HEK293 (cell line): Measurements from ENCODE around the gene STK39.

Experiments used
- BCL11B ChIP-seq: fragments of 450-650 bp; formaldehyde crosslinking; IDR thresholded peaks from 2 replicates; pipeline ENCODE4 v1.5.1; 2016; ENCODE audit warnings: low read depth, missing biosample characterization, missing genetic modification characterization
- MZF1 ChIP-seq: fragments of 450-650 bp; formaldehyde crosslinking; IDR thresholded peaks from 2 replicates; pipeline ENCODE4 v1.5.1; 2017; ENCODE audit warnings: missing biosample characterization, missing genetic modification characterization, borderline replicate concordance
- OVOL3 ChIP-seq: fragments of 450-650 bp; formaldehyde crosslinking; IDR thresholded peaks from 2 replicates; pipeline ENCODE4 v1.5.1; 2016; ENCODE audit warnings: missing biosample characterization, missing genetic modification characterization
- REPIN1 ChIP-seq: fragments of 450-650 bp; formaldehyde crosslinking; IDR thresholded peaks from 2 replicates; pipeline ENCODE4 v1.5.1; 2017; ENCODE audit warnings: missing biosample characterization, missing genetic modification characterization, low read depth
- ZIC2 ChIP-seq: fragments of 450-650 bp; formaldehyde crosslinking; IDR thresholded peaks from 2 replicates; pipeline ENCODE4 v1.5.1; 2016; ENCODE audit warnings: missing biosample characterization, missing genetic modification characterization
- ZNF23 ChIP-seq: fragments of 450-650 bp; formaldehyde crosslinking; IDR thresholded peaks from 2 replicates; pipeline ENCODE4 v1.5.1; 2016; ENCODE audit warnings: missing biosample characterization, missing genetic modification characterization, borderline replicate concordance
- ZNF354C ChIP-seq: fragments of 450-650 bp; formaldehyde crosslinking; IDR thresholded peaks from 2 replicates; pipeline ENCODE4 v1.5.1; 2016; ENCODE audit warnings: missing biosample characterization, missing genetic modification characterization, low read depth, borderline replicate concordance
- ZNF37A ChIP-seq: fragments of 450-650 bp; IDR thresholded peaks from 2 replicates; pipeline ENCODE4 v1.5.1; 2018; ENCODE audit warnings: missing biosample characterization, missing genetic modification characterization
- ZNF404 ChIP-seq: fragments of 450-650 bp; formaldehyde crosslinking; IDR thresholded peaks from 2 replicates; pipeline ENCODE4 v1.5.1; 2017; ENCODE audit warnings: missing biosample characterization, missing genetic modification characterization
- ZNF530 ChIP-seq: fragments of 450-650 bp; formaldehyde crosslinking; IDR thresholded peaks from 2 replicates; pipeline ENCODE4 v1.5.1; 2016; ENCODE audit warnings: low read depth, missing biosample characterization, missing genetic modification characterization
- ZNF561 ChIP-seq: fragments of 450-650 bp; IDR thresholded peaks from 2 replicates; pipeline ENCODE4 v1.5.1; 2018; ENCODE audit warnings: missing biosample characterization, missing genetic modification characterization, borderline replicate concordance
- ZNF571 ChIP-seq: fragments of 450-650 bp; formaldehyde crosslinking; IDR thresholded peaks from 2 replicates; pipeline ENCODE4 v1.5.0; 2017; ENCODE audit warnings: missing biosample characterization, missing genetic modification characterization
- ZNF623 ChIP-seq: fragments of 450-650 bp; formaldehyde crosslinking; IDR thresholded peaks from 2 replicates; pipeline ENCODE4 v1.5.1; 2016; ENCODE audit warnings: missing biosample characterization, missing genetic modification characterization
- ZNF654 ChIP-seq: fragments of 450-650 bp; formaldehyde crosslinking; IDR thresholded peaks from 2 replicates; pipeline ENCODE4 v1.5.1; 2016; ENCODE audit warnings: low read depth, missing biosample characterization, missing genetic modification characterization
- ZNF660 ChIP-seq: fragments of 450-650 bp; IDR thresholded peaks from 2 replicates; pipeline ENCODE4 v1.5.1; 2018; ENCODE audit warnings: missing biosample characterization, mild to moderate bottlenecking, missing genetic modification characterization
- ZNF707 ChIP-seq: fragments of 450-650 bp; formaldehyde crosslinking; IDR thresholded peaks from 2 replicates; pipeline ENCODE4 v1.5.1; 2016; ENCODE audit warnings: missing biosample characterization, missing genetic modification characterization
- ZNF768 ChIP-seq: fragments of 450-650 bp; formaldehyde crosslinking; IDR thresholded peaks from 2 replicates; pipeline ENCODE4 v1.5.1; 2018; ENCODE audit warnings: missing biosample characterization, mild to moderate bottlenecking, missing genetic modification characterization
- ZNF837 ChIP-seq: fragments of 450-650 bp; formaldehyde crosslinking; IDR thresholded peaks from 2 replicates; pipeline ENCODE4 v1.5.1; 2016; ENCODE audit warnings: missing biosample characterization, missing genetic modification characterization
- TF ChIP-seq, protein P1 (sequence below): fragments of 450-650 bp; formaldehyde crosslinking; IDR thresholded peaks from 2 replicates; pipeline ENCODE4 v1.5.1; 2016; ENCODE audit warnings: missing biosample characterization, missing genetic modification characterization
- TF ChIP-seq, protein P2 (sequence below): fragments of 450-650 bp; formaldehyde crosslinking; IDR thresholded peaks from 2 replicates; pipeline ENCODE4 v1.5.1; 2016; ENCODE audit warnings: missing biosample characterization, missing genetic modification characterization, borderline replicate concordance
- TF ChIP-seq, protein P3 (sequence below): fragments of 450-650 bp; formaldehyde crosslinking; conservative IDR thresholded peaks from 2 replicates; pipeline ENCODE4 v1.5.1; 2016; ENCODE audit warnings: low read depth, missing biosample characterization, missing genetic modification characterization
- TF ChIP-seq, protein P4 (sequence below): fragments of 450-650 bp; formaldehyde crosslinking; IDR thresholded peaks from 2 replicates; pipeline ENCODE4 v1.5.1; 2016; ENCODE audit warnings: missing biosample characterization, missing genetic modification characterization
- TF ChIP-seq, protein P5 (sequence below): IDR thresholded peaks from 2 replicates; pipeline ENCODE4 v1.6.1; 2011; ENCODE audit warnings: mild to moderate bottlenecking, low read depth, low read length, borderline replicate concordance
- TF ChIP-seq, protein P6 (sequence below): fragments of 450-650 bp; IDR thresholded peaks from 2 replicates; pipeline ENCODE4 v1.5.1; 2018; ENCODE audit warnings: missing biosample characterization, mild to moderate bottlenecking, missing genetic modification characterization
- TF ChIP-seq, protein P7 (sequence below): fragments of 450-650 bp; formaldehyde crosslinking; IDR thresholded peaks from 2 replicates; pipeline ENCODE4 v1.5.1; 2016; ENCODE audit warnings: missing biosample characterization, missing genetic modification characterization

Gene STK39

DNA sequence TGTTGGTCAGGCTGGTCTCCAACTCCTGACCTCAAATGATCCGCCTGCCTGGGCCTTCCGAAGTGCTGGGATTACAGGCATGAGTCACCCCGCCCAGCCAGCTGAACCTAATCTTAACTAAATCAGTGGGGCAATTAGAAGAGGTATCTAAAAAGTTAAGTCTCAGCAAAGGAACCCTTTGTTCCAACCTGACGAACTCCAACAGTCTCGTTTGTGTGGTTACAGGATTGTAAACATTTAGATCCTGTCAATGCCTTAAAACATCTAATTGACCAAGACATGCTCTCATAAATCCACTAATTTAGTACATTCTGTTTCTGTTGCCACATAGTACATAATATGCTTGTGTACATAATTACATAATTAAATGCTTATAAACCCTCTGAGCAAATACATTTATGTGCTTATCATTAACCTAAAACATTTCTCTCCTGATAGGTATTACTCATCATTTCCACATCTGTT is 31.1 kb upstream of the STK39 start (continued):
- TF ChIP-seq, protein P1, sequence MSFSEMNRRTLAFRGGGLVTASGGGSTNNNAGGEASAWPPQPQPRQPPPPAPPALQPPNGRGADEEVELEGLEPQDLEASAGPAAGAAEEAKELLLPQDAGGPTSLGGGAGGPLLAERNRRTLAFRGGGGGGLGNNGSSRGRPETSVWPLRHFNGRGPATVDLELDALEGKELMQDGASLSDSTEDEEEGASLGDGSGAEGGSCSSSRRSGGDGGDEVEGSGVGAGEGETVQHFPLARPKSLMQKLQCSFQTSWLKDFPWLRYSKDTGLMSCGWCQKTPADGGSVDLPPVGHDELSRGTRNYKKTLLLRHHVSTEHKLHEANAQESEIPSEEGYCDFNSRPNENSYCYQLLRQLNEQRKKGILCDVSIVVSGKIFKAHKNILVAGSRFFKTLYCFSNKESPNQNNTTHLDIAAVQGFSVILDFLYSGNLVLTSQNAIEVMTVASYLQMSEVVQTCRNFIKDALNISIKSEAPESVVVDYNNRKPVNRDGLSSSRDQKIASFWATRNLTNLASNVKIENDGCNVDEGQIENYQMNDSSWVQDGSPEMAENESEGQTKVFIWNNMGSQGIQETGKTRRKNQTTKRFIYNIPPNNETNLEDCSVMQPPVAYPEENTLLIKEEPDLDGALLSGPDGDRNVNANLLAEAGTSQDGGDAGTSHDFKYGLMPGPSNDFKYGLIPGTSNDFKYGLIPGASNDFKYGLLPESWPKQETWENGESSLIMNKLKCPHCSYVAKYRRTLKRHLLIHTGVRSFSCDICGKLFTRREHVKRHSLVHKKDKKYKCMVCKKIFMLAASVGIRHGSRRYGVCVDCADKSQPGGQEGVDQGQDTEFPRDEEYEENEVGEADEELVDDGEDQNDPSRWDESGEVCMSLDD (tag by site-specific recombination): no peak
- no peak for TF ChIP-seq ZNF623 (tag by site-specific recombination)
- no peak for TF ChIP-seq ZNF561 (tag by site-specific recombination)
- no peak for TF ChIP-seq OVOL3 (tag by site-specific recombination)
- TF ChIP-seq, protein P2, sequence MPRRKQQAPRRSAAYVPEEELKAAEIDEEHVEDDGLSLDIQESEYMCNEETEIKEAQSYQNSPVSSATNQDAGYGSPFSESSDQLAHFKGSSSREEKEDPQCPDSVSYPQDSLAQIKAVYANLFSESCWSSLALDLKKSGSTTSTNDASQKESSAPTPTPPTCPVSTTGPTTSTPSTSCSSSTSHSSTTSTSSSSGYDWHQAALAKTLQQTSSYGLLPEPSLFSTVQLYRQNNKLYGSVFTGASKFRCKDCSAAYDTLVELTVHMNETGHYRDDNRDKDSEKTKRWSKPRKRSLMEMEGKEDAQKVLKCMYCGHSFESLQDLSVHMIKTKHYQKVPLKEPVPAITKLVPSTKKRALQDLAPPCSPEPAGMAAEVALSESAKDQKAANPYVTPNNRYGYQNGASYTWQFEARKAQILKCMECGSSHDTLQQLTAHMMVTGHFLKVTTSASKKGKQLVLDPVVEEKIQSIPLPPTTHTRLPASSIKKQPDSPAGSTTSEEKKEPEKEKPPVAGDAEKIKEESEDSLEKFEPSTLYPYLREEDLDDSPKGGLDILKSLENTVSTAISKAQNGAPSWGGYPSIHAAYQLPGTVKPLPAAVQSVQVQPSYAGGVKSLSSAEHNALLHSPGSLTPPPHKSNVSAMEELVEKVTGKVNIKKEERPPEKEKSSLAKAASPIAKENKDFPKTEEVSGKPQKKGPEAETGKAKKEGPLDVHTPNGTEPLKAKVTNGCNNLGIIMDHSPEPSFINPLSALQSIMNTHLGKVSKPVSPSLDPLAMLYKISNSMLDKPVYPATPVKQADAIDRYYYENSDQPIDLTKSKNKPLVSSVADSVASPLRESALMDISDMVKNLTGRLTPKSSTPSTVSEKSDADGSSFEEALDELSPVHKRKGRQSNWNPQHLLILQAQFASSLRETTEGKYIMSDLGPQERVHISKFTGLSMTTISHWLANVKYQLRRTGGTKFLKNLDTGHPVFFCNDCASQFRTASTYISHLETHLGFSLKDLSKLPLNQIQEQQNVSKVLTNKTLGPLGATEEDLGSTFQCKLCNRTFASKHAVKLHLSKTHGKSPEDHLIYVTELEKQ (tag by site-specific recombination): peak; percentile 81; the same call in 1 of the 2 replicates
- TF ChIP-seq ZNF530 (tag by site-specific recombination): no peak
- TF ChIP-seq ZNF571 (tag by site-specific recombination): no peak
- TF ChIP-seq, protein P3, sequence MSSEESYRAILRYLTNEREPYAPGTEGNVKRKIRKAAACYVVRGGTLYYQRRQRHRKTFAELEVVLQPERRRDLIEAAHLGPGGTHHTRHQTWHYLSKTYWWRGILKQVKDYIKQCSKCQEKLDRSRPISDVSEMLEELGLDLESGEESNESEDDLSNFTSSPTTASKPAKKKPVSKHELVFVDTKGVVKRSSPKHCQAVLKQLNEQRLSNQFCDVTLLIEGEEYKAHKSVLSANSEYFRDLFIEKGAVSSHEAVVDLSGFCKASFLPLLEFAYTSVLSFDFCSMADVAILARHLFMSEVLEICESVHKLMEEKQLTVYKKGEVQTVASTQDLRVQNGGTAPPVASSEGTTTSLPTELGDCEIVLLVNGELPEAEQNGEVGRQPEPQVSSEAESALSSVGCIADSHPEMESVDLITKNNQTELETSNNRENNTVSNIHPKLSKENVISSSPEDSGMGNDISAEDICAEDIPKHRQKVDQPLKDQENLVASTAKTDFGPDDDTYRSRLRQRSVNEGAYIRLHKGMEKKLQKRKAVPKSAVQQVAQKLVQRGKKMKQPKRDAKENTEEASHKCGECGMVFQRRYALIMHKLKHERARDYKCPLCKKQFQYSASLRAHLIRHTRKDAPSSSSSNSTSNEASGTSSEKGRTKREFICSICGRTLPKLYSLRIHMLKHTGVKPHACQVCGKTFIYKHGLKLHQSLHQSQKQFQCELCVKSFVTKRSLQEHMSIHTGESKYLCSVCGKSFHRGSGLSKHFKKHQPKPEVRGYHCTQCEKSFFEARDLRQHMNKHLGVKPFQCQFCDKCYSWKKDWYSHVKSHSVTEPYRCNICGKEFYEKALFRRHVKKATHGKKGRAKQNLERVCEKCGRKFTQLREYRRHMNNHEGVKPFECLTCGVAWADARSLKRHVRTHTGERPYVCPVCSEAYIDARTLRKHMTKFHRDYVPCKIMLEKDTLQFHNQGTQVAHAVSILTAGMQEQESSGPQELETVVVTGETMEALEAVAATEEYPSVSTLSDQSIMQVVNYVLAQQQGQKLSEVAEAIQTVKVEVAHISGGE (tag by site-specific recombination): no peak
- TF ChIP-seq, protein P4, sequence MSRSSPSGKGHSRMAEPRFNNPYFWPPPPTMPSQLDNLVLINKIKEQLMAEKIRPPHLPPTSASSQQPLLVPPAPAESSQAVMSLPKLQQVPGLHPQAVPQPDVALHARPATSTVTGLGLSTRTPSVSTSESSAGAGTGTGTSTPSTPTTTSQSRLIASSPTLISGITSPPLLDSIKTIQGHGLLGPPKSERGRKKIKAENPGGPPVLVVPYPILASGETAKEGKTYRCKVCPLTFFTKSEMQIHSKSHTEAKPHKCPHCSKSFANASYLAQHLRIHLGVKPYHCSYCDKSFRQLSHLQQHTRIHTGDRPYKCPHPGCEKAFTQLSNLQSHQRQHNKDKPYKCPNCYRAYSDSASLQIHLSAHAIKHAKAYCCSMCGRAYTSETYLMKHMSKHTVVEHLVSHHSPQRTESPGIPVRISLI (tag by site-specific recombination): peak; percentile 85; the same call in 1 of the 2 replicates
- no peak for TF ChIP-seq ZNF660 (tag by site-specific recombination)
- TF ChIP-seq ZNF837: no peak
- TF ChIP-seq, protein P5, sequence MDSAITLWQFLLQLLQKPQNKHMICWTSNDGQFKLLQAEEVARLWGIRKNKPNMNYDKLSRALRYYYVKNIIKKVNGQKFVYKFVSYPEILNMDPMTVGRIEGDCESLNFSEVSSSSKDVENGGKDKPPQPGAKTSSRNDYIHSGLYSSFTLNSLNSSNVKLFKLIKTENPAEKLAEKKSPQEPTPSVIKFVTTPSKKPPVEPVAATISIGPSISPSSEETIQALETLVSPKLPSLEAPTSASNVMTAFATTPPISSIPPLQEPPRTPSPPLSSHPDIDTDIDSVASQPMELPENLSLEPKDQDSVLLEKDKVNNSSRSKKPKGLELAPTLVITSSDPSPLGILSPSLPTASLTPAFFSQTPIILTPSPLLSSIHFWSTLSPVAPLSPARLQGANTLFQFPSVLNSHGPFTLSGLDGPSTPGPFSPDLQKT: no peak
- TF ChIP-seq ZNF23 (tag by site-specific recombination): no peak
- TF ChIP-seq, protein P6, sequence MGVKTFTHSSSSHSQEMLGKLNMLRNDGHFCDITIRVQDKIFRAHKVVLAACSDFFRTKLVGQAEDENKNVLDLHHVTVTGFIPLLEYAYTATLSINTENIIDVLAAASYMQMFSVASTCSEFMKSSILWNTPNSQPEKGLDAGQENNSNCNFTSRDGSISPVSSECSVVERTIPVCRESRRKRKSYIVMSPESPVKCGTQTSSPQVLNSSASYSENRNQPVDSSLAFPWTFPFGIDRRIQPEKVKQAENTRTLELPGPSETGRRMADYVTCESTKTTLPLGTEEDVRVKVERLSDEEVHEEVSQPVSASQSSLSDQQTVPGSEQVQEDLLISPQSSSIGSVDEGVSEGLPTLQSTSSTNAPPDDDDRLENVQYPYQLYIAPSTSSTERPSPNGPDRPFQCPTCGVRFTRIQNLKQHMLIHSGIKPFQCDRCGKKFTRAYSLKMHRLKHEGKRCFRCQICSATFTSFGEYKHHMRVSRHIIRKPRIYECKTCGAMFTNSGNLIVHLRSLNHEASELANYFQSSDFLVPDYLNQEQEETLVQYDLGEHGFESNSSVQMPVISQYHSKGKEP: no peak
- TF ChIP-seq ZIC2: no peak
- TF ChIP-seq REPIN1 (tag by site-specific recombination): no peak
- no peak for TF ChIP-seq BCL11B (tag by site-specific recombination)
- no peak for TF ChIP-seq MZF1
- TF ChIP-seq ZNF768 (tag by site-specific recombination): no peak
- TF ChIP-seq, protein P7, sequence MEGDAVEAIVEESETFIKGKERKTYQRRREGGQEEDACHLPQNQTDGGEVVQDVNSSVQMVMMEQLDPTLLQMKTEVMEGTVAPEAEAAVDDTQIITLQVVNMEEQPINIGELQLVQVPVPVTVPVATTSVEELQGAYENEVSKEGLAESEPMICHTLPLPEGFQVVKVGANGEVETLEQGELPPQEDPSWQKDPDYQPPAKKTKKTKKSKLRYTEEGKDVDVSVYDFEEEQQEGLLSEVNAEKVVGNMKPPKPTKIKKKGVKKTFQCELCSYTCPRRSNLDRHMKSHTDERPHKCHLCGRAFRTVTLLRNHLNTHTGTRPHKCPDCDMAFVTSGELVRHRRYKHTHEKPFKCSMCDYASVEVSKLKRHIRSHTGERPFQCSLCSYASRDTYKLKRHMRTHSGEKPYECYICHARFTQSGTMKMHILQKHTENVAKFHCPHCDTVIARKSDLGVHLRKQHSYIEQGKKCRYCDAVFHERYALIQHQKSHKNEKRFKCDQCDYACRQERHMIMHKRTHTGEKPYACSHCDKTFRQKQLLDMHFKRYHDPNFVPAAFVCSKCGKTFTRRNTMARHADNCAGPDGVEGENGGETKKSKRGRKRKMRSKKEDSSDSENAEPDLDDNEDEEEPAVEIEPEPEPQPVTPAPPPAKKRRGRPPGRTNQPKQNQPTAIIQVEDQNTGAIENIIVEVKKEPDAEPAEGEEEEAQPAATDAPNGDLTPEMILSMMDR (tag by site-specific recombination): no peak
- TF ChIP-seq ZNF404 (tag by site-specific recombination): no peak
- no peak for TF ChIP-seq ZNF654
- TF ChIP-seq ZNF354C (tag by site-specific recombination): no peak
- TF ChIP-seq ZNF37A: no peak
- TF ChIP-seq ZNF707 (tag by site-specific recombination): no peak
